Astrocyte (in vitro differentiated cells and primary cell): Measurements from ENCODE around the gene ABCF1. TPM values are rescaled to one million over a fixed set of nuclear protein-coding genes. Genes with fewer than 3 reads are reported as not detected.

Source experiments
- DNase-seq: peaks from one replicate; pipeline ENCODE4 v3.0.0-alpha.2; 2010; ENCODE audit warnings: low read depth
- FAIRE-seq: peaks from 2 replicates; lab custom pipeline; 2011; peaks lifted over from hg19 to GRCh38; lab: Jason Lieb, UNC
- H2AFZ ChIP-seq: 2 replicates; pipeline ENCODE4 v1.6.0; 2012; ENCODE audit warnings: low read depth, low read length, inconsistent platforms
- H3K27ac ChIP-seq: 2 replicates; pipeline ENCODE4 v1.5.1; 2011; ENCODE audit warnings: low read depth, low read length, inconsistent platforms
- H3K27me3 ChIP-seq: 2 replicates; pipeline ENCODE4 v1.6.0; 2011; ENCODE audit warnings: low read length, inconsistent platforms; ENCODE audit not compliant: insufficient read depth
- H3K36me3 ChIP-seq: 2 replicates; pipeline ENCODE4 v1.5.1; 2011; ENCODE audit warnings: low read length, inconsistent platforms; ENCODE audit not compliant: insufficient read depth
- H3K4me1 ChIP-seq: 2 replicates; pipeline ENCODE4 v1.5.1; 2011; ENCODE audit warnings: low read length, inconsistent platforms; ENCODE audit not compliant: insufficient read depth
- H3K4me2 ChIP-seq: 2 replicates; pipeline ENCODE4 v1.6.0; 2012; ENCODE audit warnings: low read length, inconsistent platforms
- H3K4me3 ChIP-seq: 2 replicates; pipeline ENCODE4 v1.5.1; 2011; ENCODE audit warnings: low read depth, mild to moderate bottlenecking, low read length, inconsistent platforms; ENCODE audit not compliant: insufficient read depth
- H3K79me2 ChIP-seq: 2 replicates; pipeline ENCODE4 v1.6.0; 2012; ENCODE audit warnings: mild to moderate bottlenecking, low read length, inconsistent platforms; ENCODE audit not compliant: insufficient read depth
- H3K9ac ChIP-seq: 2 replicates; pipeline ENCODE4 v1.6.0; 2012; ENCODE audit warnings: mild to moderate bottlenecking, low read length, inconsistent platforms
- H3K9me3 ChIP-seq: 2 replicates; pipeline ENCODE4 v1.5.1; 2012; ENCODE audit warnings: low read depth, mild to moderate bottlenecking, low read length, inconsistent platforms; ENCODE audit not compliant: insufficient read depth
- H4K20me1 ChIP-seq: 2 replicates; pipeline ENCODE4 v1.6.0; 2012; ENCODE audit warnings: low read length, inconsistent platforms; ENCODE audit not compliant: insufficient read depth
- H3K27ac Mint-ChIP-seq: one replicate; pipeline ENCODE4 v1.8.0; 2021; ENCODE audit warnings: mild to moderate bottlenecking, mixed read lengths; ENCODE audit not compliant: unreplicated experiment
- H3K27me3 Mint-ChIP-seq: one replicate; pipeline ENCODE4 v1.8.0; 2021; ENCODE audit warnings: low read depth, mixed read lengths; ENCODE audit not compliant: unreplicated experiment
- H3K36me3 Mint-ChIP-seq: one replicate; pipeline ENCODE4 v1.8.0; 2021; ENCODE audit warnings: low read depth, mixed read lengths; ENCODE audit not compliant: unreplicated experiment
- H3K4me1 Mint-ChIP-seq: one replicate; pipeline ENCODE4 v1.8.0; 2021; ENCODE audit warnings: low read depth, mixed read lengths; ENCODE audit not compliant: unreplicated experiment
- H3K4me3 Mint-ChIP-seq: one replicate; pipeline ENCODE4 v1.8.0; 2021; ENCODE audit warnings: mild to moderate bottlenecking, moderate library complexity, mixed read lengths; ENCODE audit not compliant: unreplicated experiment
- H3K9me3 Mint-ChIP-seq: one replicate; pipeline ENCODE4 v1.8.0; 2021; ENCODE audit warnings: mild to moderate bottlenecking, mixed read lengths; ENCODE audit not compliant: unreplicated experiment
- CTCF ChIP-seq: IDR thresholded peaks from 2 replicates; pipeline ENCODE4 v1.5.1; 2011; ENCODE audit warnings: low read depth, mild to moderate bottlenecking, inconsistent platforms, low read length, moderate library complexity; ENCODE audit not compliant: insufficient read depth
- EZH2 ChIP-seq: IDR thresholded peaks from 2 replicates; pipeline ENCODE4 v1.6.1; 2012; ENCODE audit warnings: mild to moderate bottlenecking, low read length, inconsistent platforms; ENCODE audit not compliant: insufficient read depth
- total RNA-seq: library from RNA; stranded (reverse); gene quantifications from 2 replicates; pipeline ENCODE4 v1.2.1, GENCODE V29; 2021

Gene ABCF1
- total RNA-seq, 1 donor from 2014 or later = 60.3 TPM

GRCh38 chr6:30599625-30600324 lies 28.5 kb downstream of the ABCF1 start:
- Mint-ChIP-seq H3K4me1 (no peaks in the 10 kb centered on the region), H3K27me3 (no peaks in the 10 kb centered on the region), H3K27ac (no peak overlapping the region), H3K9me3 (no peaks in the 10 kb centered on the region), H3K4me3 (no peak overlapping the region), H3K36me3 (peaks cover 23% of the 10 kb centered on the region)
- H3K4me1 ChIP-seq = no peaks in the 10 kb centered on the region
- no peak overlapping the region for H3K9ac ChIP-seq
- no peaks in the 10 kb centered on the region for H3K27me3 ChIP-seq
- peaks cover 37% of the 10 kb centered on the region for H3K36me3 ChIP-seq
- H4K20me1 ChIP-seq = peaks cover 56% of the 10 kb centered on the region
- no peaks in the 10 kb centered on the region for H3K9me3 ChIP-seq
- no peak overlapping the region for H3K4me3 ChIP-seq
- H3K27ac ChIP-seq = no peak overlapping the region
- H3K79me2 ChIP-seq = peaks cover 7% of the 10 kb centered on the region
- no peak for FAIRE-seq
- no peak for DNase-seq
- no peak overlapping the region for H2AFZ ChIP-seq
- H3K4me2 ChIP-seq = no peak overlapping the region
- TF ChIP-seq CTCF (no peak), EZH2 (no peak)

DNA sequence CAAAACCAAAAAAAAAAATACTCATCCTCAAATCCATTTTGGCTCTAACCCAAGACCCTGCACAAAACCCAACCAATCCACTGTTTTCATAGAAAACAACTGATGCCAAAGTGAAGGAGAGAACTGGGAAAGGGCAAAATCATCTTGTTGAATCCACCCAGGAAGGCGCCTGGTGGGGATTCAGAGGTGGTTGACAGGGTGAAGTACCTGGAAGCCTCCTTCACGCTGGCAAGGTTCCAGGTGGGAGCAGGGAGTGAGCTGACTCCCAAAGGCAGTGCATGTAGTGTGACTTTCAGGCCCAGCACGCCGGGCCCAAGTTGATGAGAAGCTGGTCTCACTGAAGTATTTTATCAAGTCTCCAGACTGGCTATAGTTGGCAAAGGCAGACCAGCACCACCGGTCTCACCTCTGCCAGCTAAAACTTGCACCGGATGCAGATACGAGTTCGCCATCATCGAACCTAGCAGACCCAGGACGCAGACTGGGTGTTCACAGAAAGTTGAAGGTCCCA lies 29.3 kb downstream of the ABCF1 start:
- Mint-ChIP-seq H3K4me1 (no peaks in the 10 kb centered on the region), H3K4me3 (no peak overlapping the region), H3K27ac (no peak overlapping the region), H3K9me3 (no peaks in the 10 kb centered on the region), H3K36me3 (peaks cover 26% of the 10 kb centered on the region), H3K27me3 (no peaks in the 10 kb centered on the region)
- no peak for FAIRE-seq
- Histone ChIP-seq H3K27me3 (no peaks in the 10 kb centered on the region), H3K27ac (no peak overlapping the region), H3K9me3 (no peaks in the 10 kb centered on the region), H4K20me1 (peaks cover 62% of the 10 kb centered on the region), H3K4me3 (no peak overlapping the region), H3K9ac (no peak overlapping the region), H3K36me3 (peaks cover 41% of the 10 kb centered on the region), H3K4me2 (no peak overlapping the region), H2AFZ (no peak overlapping the region), H3K79me2 (peaks cover 7% of the 10 kb centered on the region), H3K4me1 (no peaks in the 10 kb centered on the region)
- DNase-seq = no peak
- TF ChIP-seq CTCF (no peak), EZH2 (no peak)

- Histone ChIP-seq H3K4me1 (no peaks in the 10 kb centered on the region), H3K27me3 (no peaks in the 10 kb centered on the region), H3K9me3 (no peaks in the 10 kb centered on the region), H3K27ac (no peak overlapping the region), H4K20me1 (peaks cover 69% of the 10 kb centered on the region), H3K9ac (no peak overlapping the region), H3K36me3 (peaks cover 49% of the 10 kb centered on the region), H2AFZ (no peak overlapping the region), H3K79me2 (peaks cover 11% of the 10 kb centered on the region), H3K4me3 (no peak overlapping the region), H3K4me2 (no peak overlapping the region)
- Mint-ChIP-seq H3K27me3 (no peaks in the 10 kb centered on the region), H3K4me3 (no peak overlapping the region), H3K36me3 (peaks cover 33% of the 10 kb centered on the region), H3K27ac (no peak overlapping the region), H3K9me3 (no peaks in the 10 kb centered on the region), H3K4me1 (no peaks in the 10 kb centered on the region)
- FAIRE-seq = no peak
- no peak for DNase-seq
- no peak for TF ChIP-seq CTCF
- TF ChIP-seq EZH2 = no peak
These were observed 30.2 kb downstream of the ABCF1 start for GRCh38 chr6:30601436-30601814.
